Astrocyte of the cerebellum (primary cell): ENCODE data around the gene THRB.

Experiments used
- DNase-seq: peaks from one replicate; pipeline ENCODE4 v3.0.0-alpha.2; 2011; ENCODE audit warnings: low read depth
- H3K4me3 ChIP-seq: 2 replicates; pipeline ENCODE4 v1.5.1; 2011; ENCODE audit warnings: mild to moderate bottlenecking, low read depth, low read length, moderate library complexity
- CTCF ChIP-seq: IDR thresholded peaks from 2 replicates; pipeline ENCODE4 v1.5.1; 2012; ENCODE audit warnings: low read length, low read depth, moderate library complexity, mild to moderate bottlenecking; ENCODE audit errors: missing control alignments
- in situ Hi-C: cut with HindIII; loops from 2 replicates; pipeline ENCODE4 v1.10.0; 2017; ENCODE audit warnings: low sequenced_read_pairs

Gene THRB

GRCh38 chr3:24240306-24240705 is 254.3 kb downstream of the THRB start:
- no peak overlapping the region for H3K4me3 ChIP-seq
- no peak for DNase-seq
- in situ Hi-C loops, result no loop called here
- TF ChIP-seq CTCF, result no peak

DNA sequence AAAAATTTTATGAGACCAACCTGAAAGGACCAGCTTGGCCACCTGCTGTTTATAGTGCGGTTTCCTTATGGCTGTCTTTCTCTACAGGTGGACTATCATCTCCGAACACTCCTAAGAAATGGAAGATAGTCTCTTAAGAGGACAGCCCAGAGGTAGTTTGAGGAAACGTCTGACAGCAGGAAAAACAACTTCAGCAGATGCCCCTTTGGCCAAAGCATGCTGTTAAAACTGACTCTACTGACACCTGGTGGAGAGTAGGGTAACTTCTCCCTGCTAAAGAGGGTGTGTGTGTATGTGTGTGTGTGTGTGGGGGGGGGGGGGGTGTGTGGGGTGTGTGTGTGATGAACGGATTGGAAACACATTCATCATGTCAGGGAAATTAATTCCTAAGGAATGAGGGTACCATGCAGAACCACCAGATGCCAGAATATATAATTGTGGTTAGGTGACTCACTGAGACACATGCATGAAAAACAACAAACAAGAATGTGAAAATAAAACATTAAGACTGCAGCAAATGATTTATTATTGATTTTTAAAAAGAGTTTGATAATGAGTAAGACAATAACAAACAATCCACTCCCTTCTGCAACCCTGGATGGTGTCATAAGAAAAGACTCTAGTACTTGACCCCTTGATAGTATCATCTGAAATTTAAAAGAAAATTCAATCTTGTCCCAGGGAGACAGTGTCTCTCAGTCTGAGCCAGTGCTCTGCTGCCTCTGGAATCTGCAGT is 256.5 kb downstream of the THRB start:
- peak; percentile 79 for DNase-seq
- H3K4me3 ChIP-seq, result no peak overlapping the region
- in situ Hi-C loops, result loop anchor here (10.0 kb wide), 1 partner anchor 243 kb away; no protein-coding TSS in a partner anchor
- peak; percentile 82 for TF ChIP-seq CTCF

- TF ChIP-seq CTCF, result no peak
- H3K4me3 ChIP-seq, result no peak overlapping the region
- DNase-seq, result no peak
- in situ Hi-C loops, result loop anchor here (10.0 kb wide), 1 partner anchor 240 kb away; no protein-coding TSS in a partner anchor
Observed at GRCh38 chr3:24235121-24235520, 259.5 kb downstream of the THRB start.

GRCh38 chr3:24232784-24233183 is 261.9 kb downstream of the THRB start:
- H3K4me3 ChIP-seq, result no peak overlapping the region
- TF ChIP-seq CTCF, result no peak
- in situ Hi-C loops, result loop anchor here (10.0 kb wide), 1 partner anchor 238 kb away; no protein-coding TSS in a partner anchor
- no peak for DNase-seq

DNA sequence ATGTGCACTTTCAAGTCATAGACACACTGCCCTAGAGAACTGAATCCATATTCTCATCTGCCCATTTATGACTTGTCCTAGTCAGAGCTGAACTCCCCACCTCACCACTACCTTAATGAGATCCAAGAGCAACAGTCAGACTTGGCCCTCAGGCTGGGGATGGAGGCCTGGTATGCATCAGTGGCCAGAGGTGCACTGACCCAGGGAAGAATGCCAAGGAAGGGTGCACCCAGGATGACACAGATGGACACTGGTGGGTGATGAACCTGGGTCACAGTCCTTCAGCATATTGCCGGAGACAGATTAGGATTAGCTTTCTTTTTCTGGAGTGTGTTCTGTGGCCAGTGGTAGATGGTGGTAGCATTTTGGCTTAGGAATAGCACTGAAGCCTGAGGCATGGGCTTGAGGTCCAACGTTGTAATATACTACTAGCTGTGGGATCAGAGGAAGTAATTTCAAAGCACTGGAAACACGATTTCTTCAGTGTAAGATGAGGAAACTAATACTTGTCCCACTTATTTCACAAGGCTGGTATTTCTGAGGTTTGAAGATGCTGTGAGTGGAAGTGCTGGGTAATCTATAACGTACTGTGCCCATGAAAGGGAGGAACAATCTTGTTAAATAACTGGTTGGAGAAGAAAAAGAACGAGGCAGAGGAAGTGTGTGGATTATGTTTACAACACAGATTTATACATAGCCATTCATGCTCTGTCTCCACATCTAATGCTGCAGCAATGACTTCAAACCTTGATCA is 265.0 kb downstream of the THRB start:
- no peak overlapping the region for H3K4me3 ChIP-seq
- DNase-seq, result no peak
- TF ChIP-seq CTCF, result no peak
- in situ Hi-C loops, result loop anchor here (10.0 kb wide), 1 partner anchor 235 kb away; no protein-coding TSS in a partner anchor

DNA sequence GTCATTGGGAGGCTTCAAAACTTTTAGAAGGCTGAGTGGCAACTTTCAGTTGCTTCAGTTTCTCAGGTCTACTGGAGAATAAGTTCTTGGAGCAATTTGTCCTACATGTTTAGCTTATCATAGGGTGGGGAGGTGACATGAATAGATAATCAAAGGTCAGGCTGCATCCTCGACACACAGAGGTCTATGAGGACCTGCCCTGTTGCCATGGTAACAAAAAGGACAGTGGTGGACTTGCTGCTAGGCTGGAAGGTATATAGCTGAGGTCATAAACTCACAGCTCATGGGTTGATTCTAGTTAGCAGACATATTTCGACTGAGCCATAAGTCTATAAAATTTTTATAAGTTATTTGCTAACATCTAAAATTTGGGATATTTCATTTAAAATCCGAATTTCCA is 267.0 kb downstream of the THRB start:
- DNase-seq, result no peak
- no peak for TF ChIP-seq CTCF
- H3K4me3 ChIP-seq, result no peak overlapping the region
- in situ Hi-C loops, result no loop called here
